Adipocyte (in vitro differentiated cells): ENCODE data around the gene MAD1L1.

Experiments used
- DNase-seq: peaks from one replicate; pipeline ENCODE4 v3.0.0-alpha.2; 2015; ENCODE audit warnings: low read depth
- H3K27me3 ChIP-seq: replicated peaks from 2 replicates; pipeline ENCODE4 v1.7.0; 2013; ENCODE audit warnings: mild to moderate bottlenecking, low read length, moderate library complexity; ENCODE audit not compliant: control insufficient read depth, insufficient read depth
- H3K36me3 ChIP-seq: 2 replicates; pipeline ENCODE4 v1.7.0; 2013; ENCODE audit warnings: low read length, mild to moderate bottlenecking, moderate library complexity; ENCODE audit not compliant: control insufficient read depth, insufficient read depth, severe bottlenecking
- H3K4me1 ChIP-seq: 2 replicates; pipeline ENCODE4 v1.7.0; 2013; ENCODE audit warnings: mild to moderate bottlenecking, low read length, moderate library complexity; ENCODE audit not compliant: control insufficient read depth, insufficient read depth
- H3K4me3 ChIP-seq: 2 replicates; pipeline ENCODE4 v1.7.0; 2013; ENCODE audit warnings: mild to moderate bottlenecking, low read length, moderate library complexity
- H3K9ac ChIP-seq: 2 replicates; pipeline ENCODE4 v1.7.0; 2013; ENCODE audit warnings: mild to moderate bottlenecking, low read length, moderate library complexity
- H3K9me3 ChIP-seq: 2 replicates; pipeline ENCODE4 v1.7.0; 2013; ENCODE audit warnings: mild to moderate bottlenecking, low read length, moderate library complexity; ENCODE audit not compliant: control insufficient read depth

MAD1L1 gene

DNA sequence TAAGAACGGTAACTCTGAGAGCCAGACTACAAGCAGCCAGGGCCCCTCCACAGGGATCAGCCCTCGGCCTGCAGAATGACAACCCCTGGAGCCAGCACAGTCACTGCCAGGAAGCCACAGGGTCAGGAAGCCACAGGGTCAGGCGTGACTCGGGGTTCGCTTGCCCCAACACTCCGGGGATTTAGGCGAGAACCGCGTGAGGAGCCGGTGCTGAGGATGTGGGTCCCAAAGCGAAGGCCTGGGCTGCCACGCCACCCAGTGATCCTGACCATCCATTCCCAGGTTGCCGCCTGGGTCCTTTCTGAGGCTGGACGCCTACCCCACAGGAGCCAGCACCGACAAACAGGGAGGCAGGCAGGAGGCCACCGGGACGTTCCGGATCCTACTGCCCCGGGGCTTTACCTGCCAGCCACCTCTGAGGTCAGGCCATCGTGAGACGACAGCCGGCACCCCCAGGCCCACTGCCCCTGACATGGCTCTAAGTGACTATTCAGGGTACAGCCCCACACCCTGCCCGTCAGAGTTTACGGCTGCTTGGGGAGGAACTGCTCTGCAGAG, 334.0 kb downstream of the MAD1L1 start:
- Histone ChIP-seq H3K36me3 (peaks cover 3% of the 10 kb centered on the region), H3K27me3 (no peaks in the 10 kb centered on the region), H3K4me1 (peaks cover 32% of the 10 kb centered on the region), H3K4me3 (no peak overlapping the region), H3K9ac (peak overlapping the region; percentile 8), H3K9me3 (no peaks in the 10 kb centered on the region)
- DNase-seq: no peak

DNA sequence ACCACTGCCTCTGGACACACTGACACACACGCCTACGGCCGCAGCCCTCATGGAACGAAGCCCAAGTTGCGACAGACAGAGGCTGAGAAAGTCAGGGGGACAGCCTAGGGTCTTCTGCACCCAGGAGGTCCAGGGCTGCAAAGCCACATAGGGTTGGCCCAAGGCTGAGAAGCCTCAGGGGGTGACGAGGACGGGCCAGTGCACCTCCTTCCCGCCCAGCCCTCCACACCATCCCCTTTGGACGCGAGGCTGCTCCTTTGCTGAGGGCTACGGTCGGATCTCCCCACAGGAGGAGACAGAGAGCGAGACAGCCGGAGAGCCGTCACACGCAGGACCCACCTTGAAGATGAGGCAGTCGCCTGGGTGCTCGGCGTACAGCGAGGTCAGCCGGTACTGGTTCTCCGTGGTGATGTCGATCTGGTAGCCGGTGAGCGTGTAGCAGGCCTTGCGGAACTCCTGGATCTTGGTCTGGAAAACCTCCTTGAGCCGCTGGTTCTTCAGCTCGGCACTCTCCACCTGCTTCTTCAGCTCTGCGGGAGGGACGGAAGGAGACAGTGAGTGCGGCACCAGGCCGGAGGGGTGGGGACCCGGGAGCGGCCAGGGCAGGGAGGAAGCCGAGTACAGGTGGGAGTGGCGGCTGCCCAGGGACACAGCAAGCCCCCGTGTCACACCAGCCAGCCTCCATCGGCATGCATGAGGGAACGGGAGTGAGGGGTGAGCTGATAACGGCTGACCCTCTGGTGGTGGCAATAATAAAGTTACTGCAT, 334.7 kb downstream of the MAD1L1 start:
- H3K4me3 ChIP-seq: no peak overlapping the region
- DNase-seq: no peak
- H3K36me3 ChIP-seq: peaks cover 3% of the 10 kb centered on the region
- no peak overlapping the region for H3K9ac ChIP-seq
- no peaks in the 10 kb centered on the region for H3K27me3 ChIP-seq
- no peaks in the 10 kb centered on the region for H3K9me3 ChIP-seq
- H3K4me1 ChIP-seq: peaks cover 32% of the 10 kb centered on the region

DNA sequence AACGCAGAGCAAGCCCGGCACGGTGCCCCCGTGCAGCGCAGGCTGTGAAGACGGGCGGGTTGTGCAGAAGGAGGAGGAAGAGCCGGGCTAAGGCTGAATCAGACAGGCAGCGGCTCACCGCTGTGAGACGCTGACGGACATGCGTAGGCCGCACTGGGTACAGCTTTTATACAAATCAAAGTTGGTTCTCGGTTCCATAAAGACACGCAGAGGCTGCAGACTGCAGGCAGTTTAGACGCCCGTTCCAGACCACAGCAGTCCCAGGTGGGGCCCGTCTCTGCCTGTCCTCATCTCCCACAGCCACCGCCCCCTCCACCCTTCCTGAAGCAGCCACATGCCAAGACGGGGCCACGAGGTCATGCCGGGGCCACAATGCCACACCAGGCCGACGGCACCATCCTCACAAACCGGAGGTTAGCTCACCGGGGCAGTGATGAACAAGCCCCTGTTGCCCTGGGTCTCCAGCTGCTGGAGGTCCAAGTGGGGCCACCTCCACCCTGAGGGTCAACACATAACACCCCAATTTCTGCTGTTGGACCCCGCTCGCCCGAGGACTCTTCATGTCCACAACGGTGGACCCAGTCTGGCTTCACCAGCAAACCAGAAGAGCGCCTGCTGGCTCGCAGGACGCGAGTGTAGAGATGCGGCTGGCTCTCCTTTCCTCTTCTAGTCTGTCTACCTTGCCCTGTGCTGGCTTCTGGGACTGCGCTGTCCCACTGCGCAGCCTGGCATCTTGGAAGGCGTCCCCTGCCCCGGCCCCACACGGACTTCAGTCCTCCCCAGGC, 335.5 kb downstream of the MAD1L1 start:
- H3K27me3 ChIP-seq: no peaks in the 10 kb centered on the region
- no peak overlapping the region for H3K9ac ChIP-seq
- no peak for DNase-seq

DNA sequence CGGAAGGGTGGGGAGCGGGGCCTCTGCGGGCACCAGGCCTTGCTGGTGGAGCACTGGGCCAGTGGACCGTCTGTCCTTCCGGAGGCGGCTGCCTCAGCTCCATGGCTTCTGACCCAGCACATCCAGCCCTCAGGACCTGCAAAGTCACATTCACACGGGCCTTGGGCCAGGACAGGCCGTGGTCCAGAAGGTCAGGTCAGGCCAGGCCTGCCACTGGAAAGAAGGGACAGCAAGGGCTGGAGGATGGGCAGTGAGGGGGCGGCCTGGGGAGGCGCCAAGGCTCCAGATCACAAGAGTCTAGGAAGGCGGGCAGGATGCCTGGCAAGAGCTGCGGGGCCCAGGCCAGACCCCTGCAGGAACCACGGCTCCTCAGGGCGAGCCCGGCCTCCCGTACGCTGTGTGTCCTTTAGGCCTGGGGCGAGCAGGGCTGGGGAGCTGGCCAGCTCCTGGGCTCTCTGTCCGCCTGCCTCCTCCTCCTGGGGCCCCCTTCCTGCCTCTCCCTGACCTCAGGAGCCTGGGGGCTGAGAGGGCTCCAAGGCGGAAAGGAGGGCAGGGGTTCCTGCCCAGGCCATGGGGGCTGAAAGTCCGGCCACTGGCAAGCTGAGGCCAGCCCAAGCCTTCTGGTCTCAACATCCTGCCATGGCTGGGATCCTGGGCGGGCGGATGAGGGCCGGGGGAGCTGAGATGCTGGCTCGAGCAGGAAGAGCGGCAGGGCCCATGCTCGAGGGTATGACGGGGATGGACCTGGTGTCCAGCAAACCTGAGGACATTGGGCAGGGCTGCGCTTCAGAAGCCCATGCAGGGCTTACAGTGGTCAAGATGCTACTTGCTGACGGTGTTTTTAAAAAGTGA, 336.9 kb downstream of the MAD1L1 start:
- peaks cover 32% of the 10 kb centered on the region for H3K4me1 ChIP-seq
- H3K9me3 ChIP-seq: no peaks in the 10 kb centered on the region
- DNase-seq: no peak
- no peak overlapping the region for H3K9ac ChIP-seq
- no peak overlapping the region for H3K4me3 ChIP-seq
- H3K27me3 ChIP-seq: no peaks in the 10 kb centered on the region
- peaks cover 3% of the 10 kb centered on the region for H3K36me3 ChIP-seq

More for the DNA sequence above, 335.5 kb downstream of the MAD1L1 start:
- H3K9me3 ChIP-seq: no peaks in the 10 kb centered on the region
- H3K36me3 ChIP-seq: peaks cover 3% of the 10 kb centered on the region
- no peak overlapping the region for H3K4me3 ChIP-seq
- peaks cover 32% of the 10 kb centered on the region for H3K4me1 ChIP-seq

DNA sequence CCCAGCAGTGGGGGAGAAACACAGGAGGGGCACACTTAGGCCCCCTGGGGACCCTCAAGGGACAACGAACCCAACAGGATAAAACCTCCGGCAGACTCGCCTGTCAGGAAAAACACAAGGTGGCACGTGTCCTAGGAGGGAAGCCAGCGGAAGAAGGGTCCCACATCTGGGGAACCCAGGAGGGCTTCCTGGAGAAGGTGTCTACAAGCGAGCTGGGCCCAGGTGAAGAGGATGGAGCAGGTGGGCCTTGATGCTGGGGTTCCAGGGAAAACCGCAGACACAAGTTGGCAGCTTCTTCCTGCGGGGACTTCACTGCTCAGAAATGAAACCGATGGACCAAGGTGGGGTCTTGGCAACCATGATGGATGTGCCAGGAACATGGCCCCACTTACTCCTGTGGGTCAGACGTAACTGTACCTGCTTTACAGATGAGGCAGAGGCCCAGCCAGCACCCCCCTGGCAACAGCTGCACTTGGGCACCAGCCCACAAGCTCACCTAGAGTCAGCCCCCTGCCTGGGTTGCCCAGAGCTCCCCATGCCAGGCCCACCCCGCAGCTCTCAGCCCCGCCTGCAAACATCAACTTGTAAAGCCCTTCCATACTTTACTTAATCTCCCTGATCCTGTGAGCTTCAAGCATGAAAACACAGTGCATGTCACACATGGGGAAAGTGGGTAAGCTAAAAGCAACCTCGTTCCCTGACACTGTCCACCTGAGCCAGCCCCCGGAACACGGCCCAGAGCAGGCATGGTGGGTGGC, 337.7 kb downstream of the MAD1L1 start:
- H3K9ac ChIP-seq: no peak overlapping the region
- H3K9me3 ChIP-seq: no peaks in the 10 kb centered on the region
- no peak overlapping the region for H3K4me3 ChIP-seq
- no peaks in the 10 kb centered on the region for H3K27me3 ChIP-seq
- H3K36me3 ChIP-seq: peaks cover 3% of the 10 kb centered on the region
- peaks cover 32% of the 10 kb centered on the region for H3K4me1 ChIP-seq
- no peak for DNase-seq

DNA sequence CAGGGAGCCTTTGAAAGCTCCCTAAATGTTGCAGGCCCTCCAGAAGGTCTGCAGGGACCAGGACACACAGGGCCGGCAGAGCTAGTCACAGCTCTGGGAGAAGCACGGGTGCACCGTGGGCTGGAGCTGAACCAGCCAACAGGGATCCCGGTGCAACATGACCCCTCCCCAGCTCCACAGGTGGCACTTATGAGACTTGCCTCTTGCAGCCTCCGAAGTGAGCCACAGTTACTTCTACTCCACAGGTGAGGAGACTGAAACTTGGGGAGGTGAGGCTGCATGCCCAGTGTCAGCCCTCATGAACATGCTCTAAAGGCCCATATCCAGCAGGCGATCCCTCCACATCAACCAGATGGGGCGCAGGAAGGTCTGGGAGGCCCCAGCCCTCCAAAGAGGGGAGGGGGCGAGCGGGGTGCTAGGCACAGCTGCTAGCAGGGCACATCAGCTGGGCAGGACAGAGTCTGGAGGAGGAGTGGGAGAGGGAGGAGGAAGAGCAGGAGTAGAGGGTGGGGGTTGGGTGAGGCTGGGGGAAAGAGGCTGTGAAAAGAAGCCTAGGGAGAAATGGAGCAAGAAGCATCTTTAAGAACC, 338.3 kb downstream of the MAD1L1 start:
- peaks cover 28% of the 10 kb centered on the region for H3K4me1 ChIP-seq

DNA sequence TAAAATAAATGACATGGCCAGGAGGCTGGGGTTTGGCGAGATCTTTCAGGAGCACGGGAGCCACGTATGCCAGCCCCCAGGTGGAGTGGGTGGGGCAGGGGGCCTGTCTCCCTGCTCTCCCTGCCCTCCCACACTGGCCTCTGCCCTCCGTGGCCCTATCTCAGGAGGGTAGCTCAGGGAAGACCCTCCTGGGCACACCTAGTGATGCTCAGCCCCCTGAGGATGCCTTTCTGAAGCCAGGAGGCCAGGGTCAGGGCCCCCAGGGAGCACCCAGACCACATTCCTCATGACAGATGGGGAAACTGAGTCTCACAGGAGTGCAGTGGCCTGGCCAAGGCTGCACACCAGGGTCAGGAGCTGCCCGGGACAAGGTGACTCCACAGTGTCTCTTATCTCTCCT, 339.3 kb downstream of the MAD1L1 start:
- Histone ChIP-seq H3K9ac (no peak overlapping the region), H3K9me3 (no peaks in the 10 kb centered on the region)

More for the DNA sequence above, 338.3 kb downstream of the MAD1L1 start:
- DNase-seq: no peak
- H3K9ac ChIP-seq: no peak overlapping the region
- no peak overlapping the region for H3K4me3 ChIP-seq
- H3K9me3 ChIP-seq: no peaks in the 10 kb centered on the region
- no peaks in the 10 kb centered on the region for H3K27me3 ChIP-seq
- H3K36me3 ChIP-seq: peaks cover 3% of the 10 kb centered on the region

DNA sequence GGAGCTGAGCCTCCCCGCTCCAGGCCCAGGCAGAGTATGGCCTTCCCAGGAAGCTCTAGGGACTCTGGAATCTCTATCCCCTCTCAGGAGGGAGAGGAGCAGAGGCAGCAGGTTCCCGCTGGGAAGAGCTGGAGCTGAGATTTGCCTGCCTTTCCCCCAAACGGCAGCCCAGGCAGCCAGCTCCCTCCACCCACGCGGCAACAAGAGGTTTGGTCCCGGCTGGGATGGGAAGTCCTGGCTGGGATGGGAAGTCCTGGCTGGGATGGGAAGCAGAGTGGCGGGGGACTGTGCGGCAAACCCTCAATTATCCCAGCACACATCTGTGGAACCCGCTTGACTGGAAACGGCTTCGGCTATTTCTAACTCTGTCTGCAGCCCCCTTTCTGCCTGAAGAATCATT, 339.7 kb downstream of the MAD1L1 start:
- no peaks in the 10 kb centered on the region for H3K9me3 ChIP-seq
- H3K4me3 ChIP-seq: no peak overlapping the region
- DNase-seq: no peak
- H3K27me3 ChIP-seq: no peaks in the 10 kb centered on the region
- H3K36me3 ChIP-seq: peaks cover 11% of the 10 kb centered on the region
- H3K9ac ChIP-seq: no peak overlapping the region
- H3K4me1 ChIP-seq: peaks cover 14% of the 10 kb centered on the region

More for the DNA sequence above, 339.3 kb downstream of the MAD1L1 start:
- peaks cover 18% of the 10 kb centered on the region for H3K4me1 ChIP-seq
- no peak overlapping the region for H3K4me3 ChIP-seq
- no peak for DNase-seq
- no peaks in the 10 kb centered on the region for H3K27me3 ChIP-seq
- H3K36me3 ChIP-seq: peaks cover 6% of the 10 kb centered on the region

DNA sequence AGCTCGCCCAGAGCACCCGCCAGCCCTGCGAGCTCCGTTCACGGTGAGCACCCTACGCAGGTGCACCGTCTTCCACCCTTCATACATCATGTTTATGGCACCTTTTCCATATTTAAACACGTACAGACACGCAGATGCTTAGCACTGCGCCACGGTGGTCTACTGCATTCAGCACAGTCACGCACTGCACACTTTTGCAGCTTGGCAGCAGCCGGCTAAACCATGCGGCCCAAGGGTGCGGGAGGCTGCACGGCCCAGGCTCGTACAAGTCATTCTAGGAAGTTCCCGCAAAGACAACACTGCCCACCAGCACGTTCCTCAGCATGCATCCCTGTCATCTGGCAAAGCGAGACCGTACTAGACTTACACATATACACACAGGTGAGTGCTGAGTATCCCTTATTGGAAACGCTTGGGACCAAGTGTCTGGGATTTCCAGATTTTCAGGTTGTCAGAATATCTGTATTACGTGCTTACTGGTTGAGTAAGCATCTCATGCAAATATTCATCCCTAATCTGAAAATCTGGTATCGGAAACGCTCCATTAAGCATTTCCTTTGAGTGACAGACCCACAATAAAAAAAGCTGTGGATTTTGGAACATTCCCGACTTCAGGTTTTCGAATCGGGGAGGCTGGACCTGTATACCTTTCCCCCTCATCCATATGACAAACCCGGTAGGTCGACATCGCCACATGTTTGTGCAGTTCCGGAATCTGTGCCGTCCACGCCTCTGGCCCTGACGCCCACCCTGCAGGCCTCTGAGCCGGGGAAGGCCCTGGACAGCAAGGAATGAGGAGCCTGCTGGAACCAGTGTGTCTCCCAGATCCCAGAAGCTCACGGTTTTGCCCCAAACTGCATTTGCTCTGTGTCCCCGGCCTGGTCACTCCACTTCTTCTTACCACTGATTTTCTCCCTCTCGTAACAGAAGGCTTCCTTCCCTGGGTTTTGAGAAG, 340.5 kb downstream of the MAD1L1 start:
- DNase-seq: no peak
- no peaks in the 10 kb centered on the region for H3K9me3 ChIP-seq
- peaks cover 10% of the 10 kb centered on the region for H3K4me1 ChIP-seq
- no peak overlapping the region for H3K9ac ChIP-seq
- no peak overlapping the region for H3K4me3 ChIP-seq
- peaks cover 18% of the 10 kb centered on the region for H3K36me3 ChIP-seq
- no peaks in the 10 kb centered on the region for H3K27me3 ChIP-seq
